OCI-LY3 (cell line): ENCODE data around the gene LAD1.

Experiments used
- H2AFZ ChIP-seq: fragments of 200-600, 300-600 bp; shearing (Covaris generic); 2 replicates; pipeline ENCODE4 v1.6.0; 2014; ENCODE audit warnings: antibody characterized with exemption, low read depth, low read length
- H3K27ac ChIP-seq: fragments of 200-600, 300-600 bp; sonication (generic); 2 replicates; pipeline ENCODE4 v1.5.1; 2014; ENCODE audit warnings: mild to moderate bottlenecking, low read length, moderate library complexity, mixed read lengths
- H3K27me3 ChIP-seq: fragments of 200-600, 300-600 bp; sonication (generic); 2 replicates; pipeline ENCODE4 v1.6.1; 2014; ENCODE audit warnings: low read depth, low read length, mixed read lengths
- H3K36me3 ChIP-seq: fragments of 200-600, 300-600 bp; sonication (generic); replicated peaks from 2 replicates; pipeline ENCODE3; 2014; ENCODE audit warnings: low read depth, low read length, mixed read lengths
- H3K4me1 ChIP-seq: fragments of 300-600, 200-600 bp; sonication (generic); 2 replicates; pipeline ENCODE4 v1.6.1; 2014; ENCODE audit warnings: low read length, mixed read lengths
- H3K4me2 ChIP-seq: fragments of 200-600, 300-600 bp; sonication (generic); 2 replicates; pipeline ENCODE4 v1.6.1; 2014; ENCODE audit warnings: low read length, mixed read lengths
- H3K4me3 ChIP-seq: fragments of 300-600, 200-600 bp; sonication (generic); 2 replicates; pipeline ENCODE4 v1.5.1; 2014; ENCODE audit warnings: antibody characterized with exemption, mild to moderate bottlenecking, low read length, moderate library complexity
- H3K79me2 ChIP-seq: fragments of 300-600, 200-600 bp; shearing (Covaris generic); 2 replicates; pipeline ENCODE4 v1.6.1; 2014; ENCODE audit warnings: mild to moderate bottlenecking, low read length, mixed read lengths
- H3K9ac ChIP-seq: fragments of 300-600, 200-600 bp; shearing (Covaris generic); 2 replicates; pipeline ENCODE4 v1.6.0; 2014; ENCODE audit warnings: mild to moderate bottlenecking, low read length, moderate library complexity
- H3K9me3 ChIP-seq: fragments of 200-600, 300-600 bp; shearing (Covaris generic); 2 replicates; pipeline ENCODE4 v1.6.1; 2014; ENCODE audit warnings: low read length, mixed read lengths; ENCODE audit not compliant: insufficient read depth
- H4K20me1 ChIP-seq: fragments of 200-600, 300-600 bp; sonication (generic); 2 replicates; pipeline ENCODE4 v1.6.1; 2016; ENCODE audit warnings: low read length, mixed read lengths; ENCODE audit not compliant: insufficient read depth
- CTCF ChIP-seq: fragments of 200-600, 300-600 bp; sonication (generic); IDR thresholded peaks from 2 replicates; pipeline ENCODE4 v1.5.1; 2014; ENCODE audit warnings: antibody characterized with exemption, low read length, low read depth
- EZH2phosphoT487 ChIP-seq: fragments of 200-600 bp; shearing (Covaris generic); IDR thresholded peaks from 2 replicates; pipeline ENCODE4 v1.6.1; 2018; ENCODE audit warnings: antibody characterized with exemption, mixed run types, low read depth

The LAD1 gene

GRCh38 chr1:201370500-201370899 is 28.6 kb downstream of the LAD1 start:
- H3K36me3 ChIP-seq, result no peaks in the 10 kb centered on the region
- peaks cover 96% of the 10 kb centered on the region for H3K27me3 ChIP-seq
- H2AFZ ChIP-seq, result no peak overlapping the region
- TF ChIP-seq EZH2phosphoT487, result no peak
- TF ChIP-seq CTCF, result no peak
- H3K4me3 ChIP-seq, result no peak overlapping the region
- H3K4me2 ChIP-seq, result no peak overlapping the region
- no peaks in the 10 kb centered on the region for H3K4me1 ChIP-seq
- no peaks in the 10 kb centered on the region for H3K9me3 ChIP-seq
- no peaks in the 10 kb centered on the region for H4K20me1 ChIP-seq
- H3K9ac ChIP-seq, result no peak overlapping the region
- H3K79me2 ChIP-seq, result no peaks in the 10 kb centered on the region
- H3K27ac ChIP-seq, result no peak overlapping the region

GRCh38 chr1:201369209-201369608 is 29.9 kb downstream of the LAD1 start:
- no peak for TF ChIP-seq CTCF
- no peak for TF ChIP-seq EZH2phosphoT487
- Histone ChIP-seq H3K27ac (no peak overlapping the region), H3K79me2 (no peaks in the 10 kb centered on the region), H4K20me1 (no peaks in the 10 kb centered on the region), H3K4me3 (no peak overlapping the region), H3K4me2 (no peak overlapping the region), H3K27me3 (peaks cover 83% of the 10 kb centered on the region), H3K9me3 (no peaks in the 10 kb centered on the region), H2AFZ (no peak overlapping the region), H3K36me3 (no peaks in the 10 kb centered on the region), H3K9ac (no peak overlapping the region), H3K4me1 (no peaks in the 10 kb centered on the region)

GRCh38 chr1:201366696-201367095 is 32.4 kb downstream of the LAD1 start:
- H3K4me2 ChIP-seq, result no peak overlapping the region
- no peak overlapping the region for H3K27ac ChIP-seq
- no peak overlapping the region for H3K9ac ChIP-seq
- TF ChIP-seq EZH2phosphoT487, result no peak
- TF ChIP-seq CTCF, result no peak
- H3K9me3 ChIP-seq, result no peaks in the 10 kb centered on the region
- no peaks in the 10 kb centered on the region for H3K4me1 ChIP-seq
- H3K27me3 ChIP-seq, result peaks cover 75% of the 10 kb centered on the region
- H3K79me2 ChIP-seq, result no peaks in the 10 kb centered on the region
- no peak overlapping the region for H3K4me3 ChIP-seq
- H2AFZ ChIP-seq, result no peak overlapping the region
- H3K36me3 ChIP-seq, result no peaks in the 10 kb centered on the region
- no peaks in the 10 kb centered on the region for H4K20me1 ChIP-seq

- TF ChIP-seq EZH2phosphoT487, result no peak
- TF ChIP-seq CTCF, result no peak
- H3K4me2 ChIP-seq, result no peak overlapping the region
- H3K4me3 ChIP-seq, result no peak overlapping the region
- H3K27ac ChIP-seq, result no peak overlapping the region
- no peak overlapping the region for H3K9ac ChIP-seq
- H2AFZ ChIP-seq, result no peak overlapping the region
- H3K27me3 ChIP-seq, result peaks cover 61% of the 10 kb centered on the region
- H4K20me1 ChIP-seq, result no peaks in the 10 kb centered on the region
- H3K79me2 ChIP-seq, result no peaks in the 10 kb centered on the region
- no peaks in the 10 kb centered on the region for H3K4me1 ChIP-seq
- H3K36me3 ChIP-seq, result no peaks in the 10 kb centered on the region
- no peaks in the 10 kb centered on the region for H3K9me3 ChIP-seq
Measured at GRCh38 chr1:201365251-201365650, 33.9 kb downstream of the LAD1 start.
